Middle frontal gyrus (tissue), 1 donor: ENCODE results near the gene TAAR1.
"Not testable (repeated sequence)": the region's sequence is repeated elsewhere in the genome, so short reads cannot be mapped to it uniquely, and the experiment has no call there.

ENCODE experiments used
- DNase-seq: peaks from one replicate; pipeline ENCODE4 v3.0.0-alpha.2; 2015; ENCODE audit warnings: low spot score; ENCODE audit errors: extremely low spot score

TAAR1 gene

DNA sequence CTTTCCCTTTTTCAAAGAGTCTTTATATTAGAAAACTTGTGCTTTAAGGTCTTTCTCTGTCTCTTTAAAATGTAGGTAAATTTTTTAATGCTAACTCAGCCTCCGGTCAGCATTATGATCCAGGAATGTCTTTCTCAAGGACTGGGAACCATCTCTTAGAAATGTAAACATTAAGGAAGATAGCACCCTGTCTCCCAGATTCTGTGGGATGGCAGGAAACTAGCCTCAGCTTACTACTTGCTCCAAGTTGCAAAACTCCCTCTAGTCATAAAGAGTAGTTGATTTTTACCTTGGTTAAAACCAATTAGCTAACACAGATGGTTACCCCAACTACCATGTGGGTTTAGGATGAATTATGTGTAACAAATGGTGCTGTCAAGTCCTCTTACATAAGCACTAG, 4.7 kb upstream of the TAAR1 start:
- no peak for DNase-seq

DNA sequence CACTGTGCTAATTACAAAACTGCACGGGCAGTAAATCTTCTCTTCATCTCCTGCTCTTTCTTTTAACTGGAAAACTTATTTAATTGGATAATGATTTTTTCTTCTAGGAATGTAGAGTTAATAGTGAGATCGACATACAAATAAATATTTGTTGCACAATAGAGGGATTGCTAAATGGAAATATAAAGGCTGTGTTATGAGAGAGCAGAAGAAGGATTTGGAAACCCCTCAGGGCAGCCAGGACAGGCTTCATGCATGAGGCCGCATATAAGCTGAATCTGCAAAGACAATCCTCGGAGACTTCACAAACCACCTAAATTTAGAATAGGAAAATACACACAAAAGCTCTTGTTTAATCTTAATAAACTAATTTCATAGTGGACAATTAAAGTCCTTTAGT, 2.9 kb upstream of the TAAR1 start:
- no peak for DNase-seq

DNA sequence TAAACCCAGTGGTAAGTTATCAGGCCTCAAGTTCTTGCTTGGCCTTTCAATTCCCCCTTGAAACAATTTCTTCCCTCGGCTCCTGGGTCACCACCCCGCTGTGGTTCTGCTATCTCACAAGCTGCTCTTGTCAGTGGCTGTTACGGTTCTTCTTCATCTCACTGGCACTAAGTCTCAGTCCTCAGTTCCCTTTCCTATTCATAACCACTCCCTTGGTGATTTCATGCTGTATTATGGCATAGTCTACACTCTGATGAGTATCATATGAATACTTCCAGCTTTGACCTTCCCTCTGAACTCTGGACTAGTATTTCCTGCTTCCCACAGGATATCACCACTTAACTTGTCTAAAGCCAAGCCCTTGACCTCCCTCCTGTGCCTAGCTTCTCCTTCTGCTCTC, 7.9 kb downstream of the TAAR1 start:
- DNase-seq, result no peak

DNA sequence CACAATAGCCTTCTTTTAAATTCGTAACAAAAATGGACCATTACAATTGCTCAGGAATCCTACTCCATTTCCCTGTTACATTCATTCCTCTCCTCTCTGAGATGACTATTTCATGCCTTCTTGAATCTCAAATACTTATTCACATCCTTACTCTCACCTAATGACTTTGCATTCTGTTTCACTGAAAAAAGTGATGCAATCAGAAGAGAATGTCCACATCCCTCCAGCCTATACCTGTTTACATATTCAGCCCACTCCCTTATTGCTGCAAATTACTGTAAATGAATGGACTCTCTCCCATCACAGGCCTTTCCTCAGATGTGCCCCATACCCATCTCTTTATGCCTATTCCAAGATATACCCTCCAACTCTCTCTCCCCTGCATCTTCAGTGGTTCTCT, 8.6 kb downstream of the TAAR1 start:
- no peak for DNase-seq

DNA sequence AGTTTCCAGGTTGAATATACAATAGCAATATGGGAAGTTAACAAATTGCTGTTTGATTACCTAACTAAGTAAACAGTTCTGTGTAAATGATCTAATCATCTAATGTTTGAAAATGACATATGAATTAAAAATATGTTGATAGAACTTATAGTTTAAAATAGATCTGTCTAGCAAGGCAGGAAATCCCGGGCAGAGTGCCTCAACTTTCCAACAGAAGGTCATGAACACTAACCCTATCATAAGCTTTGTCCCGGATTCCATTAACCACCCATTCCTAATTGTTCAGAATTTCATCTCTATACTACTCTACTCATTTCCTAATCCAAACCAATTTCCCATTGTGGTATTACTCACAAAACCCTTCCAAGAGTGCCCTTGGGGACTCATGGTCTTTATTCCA, 10.2 kb downstream of the TAAR1 start:
- DNase-seq, result no peak

DNA sequence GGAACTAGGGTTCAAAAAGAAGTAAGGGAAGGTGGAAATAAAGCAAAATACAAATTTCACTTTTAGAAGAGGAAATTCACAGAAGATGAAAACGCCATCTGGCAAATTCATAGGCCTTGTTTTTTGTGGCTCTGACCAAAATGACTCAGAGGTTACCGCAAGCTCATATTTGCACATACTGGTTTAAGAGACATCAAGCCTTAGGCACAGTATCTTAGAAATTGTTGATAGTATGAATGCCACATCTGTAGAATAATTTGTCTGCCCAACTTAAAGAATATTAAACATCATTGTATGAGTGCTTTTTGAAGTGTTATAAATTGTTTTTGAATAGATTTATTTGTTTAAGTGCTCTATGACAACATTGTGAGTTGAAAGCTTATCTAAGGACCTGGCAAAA, 10.6 kb downstream of the TAAR1 start:
- no peak for DNase-seq

DNA sequence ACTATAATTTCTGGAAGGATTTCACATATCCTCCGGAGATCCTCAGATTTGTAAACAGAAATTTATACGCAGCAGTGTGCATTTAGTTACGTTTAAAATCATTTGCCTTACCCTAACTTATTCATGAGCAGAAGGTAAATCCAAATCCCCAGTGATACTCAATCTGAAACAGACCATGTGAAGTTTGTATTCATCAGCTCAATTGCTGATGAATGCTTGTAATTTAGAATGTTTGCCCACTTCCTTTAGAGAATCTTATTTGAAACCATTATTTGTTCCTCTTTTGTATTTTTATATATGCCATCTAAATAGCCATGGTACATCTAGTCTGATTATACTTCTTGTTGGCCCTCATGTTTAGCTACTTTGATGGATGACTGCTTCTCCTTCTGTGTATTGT, 15.4 kb downstream of the TAAR1 start:
- no peak for DNase-seq

DNA sequence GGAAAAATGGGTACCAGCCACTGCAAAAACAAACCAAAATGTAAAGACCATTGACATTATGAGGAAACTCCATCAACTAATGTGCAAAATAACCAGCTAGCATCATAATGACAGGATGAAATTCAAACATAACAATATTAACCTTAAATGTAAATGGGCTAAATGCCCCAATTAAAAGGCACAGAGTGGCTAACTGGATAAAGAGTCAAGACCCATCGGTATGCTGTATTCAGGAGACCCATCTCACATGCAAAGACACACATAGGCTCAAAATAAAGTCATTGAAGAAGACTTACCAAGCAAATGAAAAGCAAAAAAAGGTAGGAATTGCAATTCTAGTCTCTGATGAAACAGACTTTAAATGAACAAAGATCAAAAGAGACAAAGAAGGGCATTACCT, 21.8 kb downstream of the TAAR1 start:
- not testable (repeated sequence) for DNase-seq

DNA sequence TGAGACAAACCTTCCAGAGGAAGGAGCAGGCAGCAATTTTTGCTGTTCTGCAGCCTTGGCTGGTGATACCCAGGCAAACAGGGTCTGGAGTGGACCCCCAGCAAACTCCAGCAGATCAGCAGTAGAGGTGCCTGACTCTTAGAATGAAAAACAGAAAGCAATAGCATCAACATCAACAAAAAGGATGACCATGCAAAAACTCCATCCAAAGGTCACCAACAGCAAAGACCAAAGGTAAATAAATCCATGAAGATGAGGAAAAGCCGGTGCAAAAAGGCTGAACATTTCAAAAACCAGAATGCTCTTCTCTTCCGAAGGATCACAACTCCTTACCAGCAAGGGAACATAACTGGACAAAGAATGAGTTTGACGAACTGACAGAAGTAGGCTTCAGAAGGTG, 23.1 kb downstream of the TAAR1 start:
- not testable (repeated sequence) for DNase-seq

DNA sequence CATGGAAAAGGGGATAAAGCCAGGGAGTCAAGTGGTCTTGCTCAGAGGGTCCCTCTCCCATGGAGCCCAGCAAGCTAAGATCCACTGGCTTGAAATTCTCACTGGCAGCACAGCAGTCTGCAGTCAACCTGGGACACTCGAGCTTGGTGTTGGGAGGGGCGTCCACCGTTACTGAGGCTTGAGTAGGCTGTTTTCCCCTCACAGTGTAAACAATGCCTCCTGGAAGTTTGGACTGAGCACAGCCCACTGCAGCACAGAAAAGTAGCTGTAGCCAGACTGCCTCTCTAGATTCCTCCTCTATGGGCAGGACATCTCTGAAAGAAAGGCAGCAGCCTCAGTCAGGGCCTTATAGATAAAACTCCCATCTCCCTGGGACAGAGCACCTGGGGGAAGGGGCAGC, 23.7 kb downstream of the TAAR1 start:
- DNase-seq, result not testable (repeated sequence)

DNA sequence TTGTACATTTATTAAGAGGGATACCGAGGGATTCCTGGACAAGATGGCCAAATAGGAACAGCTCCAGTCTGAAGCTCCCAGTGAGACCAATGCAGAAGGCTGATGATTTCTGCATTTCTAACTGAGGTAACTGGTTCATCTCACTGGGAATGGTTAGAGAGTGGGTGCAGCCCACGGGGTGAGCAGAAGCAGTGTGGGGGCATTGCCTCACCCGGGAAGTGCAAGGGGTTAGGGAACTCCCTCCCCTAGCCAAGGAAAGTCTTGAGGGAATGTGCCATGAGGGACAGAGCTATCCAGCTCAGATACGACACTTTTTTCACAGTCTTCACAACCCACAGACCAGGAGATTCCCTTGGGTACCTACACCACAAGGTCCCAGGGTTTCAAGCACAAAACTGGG, 24.2 kb downstream of the TAAR1 start:
- no peak for DNase-seq

DNA sequence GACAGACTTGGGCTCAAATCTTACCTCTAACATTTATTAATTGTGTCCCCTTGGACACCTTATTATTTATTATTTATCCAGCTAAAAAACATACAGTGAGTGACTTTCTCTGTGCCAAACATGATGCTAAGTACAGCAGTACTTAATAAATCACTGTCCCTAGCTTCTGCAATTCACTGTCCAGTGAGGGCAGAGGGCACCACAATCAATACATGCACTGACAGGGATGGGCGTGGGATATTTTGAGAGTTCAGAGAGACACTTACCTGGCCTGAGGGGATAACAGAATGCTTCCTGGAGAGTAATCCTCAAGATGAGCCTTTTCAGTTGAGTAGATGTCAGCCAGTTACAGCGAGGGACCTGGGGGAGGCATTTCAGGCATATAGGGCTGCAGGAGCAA, 25.6 kb downstream of the TAAR1 start:
- no peak for DNase-seq

DNA sequence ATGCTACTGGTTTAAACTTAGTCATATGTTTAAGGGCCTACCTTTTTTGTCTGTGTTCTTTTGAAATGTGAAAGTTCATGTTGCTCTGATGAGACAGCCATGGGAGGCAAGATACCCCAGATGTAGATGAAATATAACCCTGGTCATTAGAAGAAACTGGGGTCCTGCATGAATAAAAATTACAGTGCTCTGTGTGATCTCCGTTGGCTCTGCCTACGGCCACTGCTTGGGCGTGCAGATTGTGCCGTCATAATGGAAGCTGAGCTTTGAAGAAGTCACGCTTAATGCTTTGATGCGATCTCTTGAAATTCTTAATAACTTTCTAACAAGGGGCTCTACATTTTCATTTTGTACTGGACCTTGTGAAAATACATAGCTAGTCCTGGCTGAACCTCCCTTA, 34.8 kb downstream of the TAAR1 start, which contains the start of gene TAAR2:
TAAR2 (minus strand) TSS at position 101 of the 400 bp plus-strand sequence; CDS start at position 101, 0 bp downstream.
- no peak for DNase-seq

DNA sequence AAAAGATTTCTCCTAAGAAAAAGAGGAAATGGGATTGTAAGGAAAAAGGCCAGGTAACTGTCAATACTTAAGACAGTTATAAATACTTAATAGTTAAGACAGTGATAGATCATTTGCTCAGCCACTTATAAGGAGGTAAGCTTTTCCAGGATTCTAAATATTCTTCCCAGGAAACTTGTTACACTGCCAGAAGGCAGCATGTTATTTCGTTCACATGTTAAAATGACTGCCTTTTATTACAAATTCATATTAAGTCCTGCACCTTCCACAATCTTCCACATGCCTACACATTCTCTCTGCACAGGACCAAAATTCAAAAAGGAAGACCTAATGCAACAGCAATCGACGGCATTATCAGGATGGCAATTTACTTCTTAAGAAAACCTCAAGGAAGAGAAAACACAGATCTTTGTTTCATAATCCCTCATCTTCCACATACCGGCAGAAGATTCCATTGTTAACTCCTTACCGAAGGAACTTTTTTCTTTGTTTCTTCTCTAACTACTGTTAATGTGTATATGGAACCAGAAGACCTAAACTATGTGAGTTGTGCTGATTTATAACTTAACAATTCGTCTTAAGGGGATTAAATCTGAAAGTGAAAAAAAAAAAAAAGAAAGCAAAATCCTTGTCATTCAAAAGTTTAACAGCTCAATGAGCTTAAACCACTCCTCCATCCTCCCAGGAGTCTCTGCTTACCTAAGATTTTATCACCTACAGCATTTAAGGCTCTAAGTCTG, 35.7 kb downstream of the TAAR1 start:
- DNase-seq, result no peak

DNA sequence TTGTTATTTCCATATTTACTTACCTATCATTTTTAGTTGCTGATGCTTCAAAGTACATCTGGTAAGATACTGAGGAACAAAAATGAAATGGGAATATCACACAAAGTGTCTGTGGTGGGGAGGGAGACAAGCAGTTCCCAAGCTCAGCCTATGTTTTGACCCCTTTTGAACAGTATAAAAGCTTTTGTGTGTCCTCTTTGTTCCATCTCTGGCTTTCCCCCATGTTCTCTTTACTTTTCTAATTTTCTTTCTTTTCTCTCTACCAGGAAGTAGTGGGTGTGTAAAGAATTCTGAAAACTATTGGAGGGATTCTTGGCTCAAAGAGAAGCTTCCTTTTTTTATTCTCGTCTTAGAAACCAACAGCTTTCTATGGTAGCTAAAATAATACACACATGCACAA, 42.3 kb downstream of the TAAR1 start:
- DNase-seq, result no peak

DNA sequence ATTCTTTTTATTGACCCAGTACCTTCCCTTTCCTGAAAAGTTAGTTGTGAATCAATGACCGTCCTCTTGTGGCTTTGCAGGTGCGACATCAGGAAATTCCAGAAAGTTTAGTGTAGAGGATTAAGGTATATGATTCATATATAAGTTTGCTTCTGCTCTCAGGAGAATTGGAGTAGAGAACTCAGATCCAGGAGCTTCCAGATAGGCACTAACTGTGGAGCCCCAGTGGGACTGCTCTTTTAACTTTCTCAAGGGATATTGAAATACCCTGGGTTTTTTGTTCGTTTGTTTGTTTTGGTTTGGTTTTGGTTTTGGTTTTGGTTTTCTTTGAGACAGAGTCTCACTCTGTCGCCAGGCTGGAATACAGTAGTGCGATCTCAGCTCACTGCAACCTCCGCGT, 44.4 kb downstream of the TAAR1 start:
- DNase-seq, result no peak

DNA sequence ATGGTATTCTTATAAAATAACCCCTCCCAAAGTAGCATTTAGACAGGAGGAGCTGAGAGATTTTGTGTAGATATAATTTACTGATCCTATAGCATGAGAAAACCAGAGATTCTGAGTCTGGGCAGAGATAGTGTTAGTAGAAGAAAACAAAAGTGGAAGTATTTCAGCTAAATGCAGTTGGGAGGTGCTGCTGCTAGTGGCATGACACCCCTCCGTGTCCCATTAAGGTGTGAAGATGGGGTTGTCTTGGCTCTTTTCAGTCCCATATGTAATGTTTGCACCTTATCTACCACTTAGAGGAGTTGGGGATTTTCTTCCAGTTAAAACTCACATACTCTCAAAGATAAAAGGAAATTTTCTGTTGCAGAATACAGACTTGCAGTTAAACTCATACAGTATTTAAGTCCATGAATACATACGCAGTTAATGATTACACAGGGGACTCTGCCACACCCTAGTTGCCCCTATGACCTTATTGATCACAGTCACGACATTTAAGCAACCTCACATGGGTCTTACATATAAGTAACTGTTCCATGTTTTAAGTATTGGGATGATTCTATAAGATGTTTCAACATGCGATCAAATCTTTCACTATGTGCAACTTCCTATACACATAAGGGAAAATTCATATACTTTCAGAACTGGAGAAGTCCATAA, 46.4 kb downstream of the TAAR1 start:
- no peak for DNase-seq

DNA sequence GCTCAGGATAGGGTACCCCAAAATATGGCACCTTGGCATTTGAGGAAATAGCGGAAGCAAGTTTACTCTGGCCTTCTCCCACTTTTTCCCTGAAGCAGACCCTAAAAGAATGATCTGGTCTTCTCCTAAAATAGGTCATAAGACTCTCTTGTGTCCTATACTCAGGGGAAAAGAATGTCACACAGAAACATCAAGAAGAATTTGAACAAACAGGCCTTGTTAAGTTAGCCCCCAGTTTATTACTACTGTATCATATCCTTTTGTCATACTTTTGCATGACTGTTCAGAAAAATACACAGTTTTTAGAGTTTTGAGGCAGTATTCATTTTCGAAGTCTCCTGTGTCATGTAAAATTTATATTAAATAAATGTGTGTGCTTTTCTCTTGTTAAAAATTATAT, 47.4 kb downstream of the TAAR1 start:
- DNase-seq, result no peak

DNA sequence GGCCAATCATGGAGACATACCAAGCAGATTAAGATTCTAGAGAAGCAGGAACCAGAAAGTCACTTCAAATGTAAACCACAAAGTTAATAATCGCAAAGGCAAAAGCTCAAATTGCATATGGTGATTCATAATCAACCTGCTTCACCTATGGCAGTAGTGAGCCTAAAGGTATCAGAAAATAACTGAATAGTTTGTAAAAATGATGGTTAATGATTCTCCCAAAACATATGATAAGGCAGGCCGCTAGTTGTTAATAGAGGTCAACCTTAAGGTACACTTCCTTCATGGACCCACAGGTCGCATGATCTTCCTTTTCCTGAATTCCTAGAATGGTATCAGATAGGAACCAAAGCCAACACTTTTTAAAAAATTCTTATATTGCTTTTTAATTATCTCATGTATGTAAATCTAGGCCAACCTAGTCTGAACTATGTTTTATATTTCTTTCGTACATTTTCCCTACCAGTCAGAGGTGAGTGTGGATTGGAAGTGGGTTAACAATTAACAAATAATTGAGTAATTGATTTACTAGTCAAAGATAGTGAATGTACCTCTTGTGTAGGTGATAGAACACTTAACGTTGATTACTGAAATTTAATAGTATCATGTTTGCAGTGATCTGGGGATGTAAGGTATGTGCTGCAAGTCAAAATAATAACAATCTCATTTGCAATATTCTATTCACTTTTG, 51.3 kb downstream of the TAAR1 start:
- DNase-seq, result no peak

DNA sequence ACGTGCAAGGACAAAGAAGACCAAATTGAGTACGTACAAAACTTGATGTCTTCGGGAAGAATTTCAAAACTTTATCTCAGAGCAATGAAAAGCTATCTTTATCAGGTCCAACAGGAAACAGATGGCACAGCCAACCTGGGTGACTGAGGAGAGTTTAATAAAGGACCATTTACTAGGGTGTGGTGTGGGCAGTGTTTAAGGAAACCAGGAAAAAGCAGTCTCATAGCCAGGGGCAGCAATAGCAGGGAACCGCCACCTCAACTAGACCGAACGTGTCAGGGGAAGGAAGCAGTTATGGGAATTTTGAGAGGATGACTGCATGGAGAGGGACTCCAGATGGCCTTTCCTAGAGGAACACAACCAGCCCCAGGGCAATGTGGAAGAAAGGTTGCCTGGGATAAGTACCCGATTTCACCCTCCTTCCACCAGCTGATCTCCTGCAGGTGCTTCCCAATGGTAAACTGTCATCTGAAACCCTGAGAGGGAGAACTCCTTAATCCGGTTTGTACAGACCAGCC, 54.3 kb downstream of the TAAR1 start:
- no peak for DNase-seq

DNA sequence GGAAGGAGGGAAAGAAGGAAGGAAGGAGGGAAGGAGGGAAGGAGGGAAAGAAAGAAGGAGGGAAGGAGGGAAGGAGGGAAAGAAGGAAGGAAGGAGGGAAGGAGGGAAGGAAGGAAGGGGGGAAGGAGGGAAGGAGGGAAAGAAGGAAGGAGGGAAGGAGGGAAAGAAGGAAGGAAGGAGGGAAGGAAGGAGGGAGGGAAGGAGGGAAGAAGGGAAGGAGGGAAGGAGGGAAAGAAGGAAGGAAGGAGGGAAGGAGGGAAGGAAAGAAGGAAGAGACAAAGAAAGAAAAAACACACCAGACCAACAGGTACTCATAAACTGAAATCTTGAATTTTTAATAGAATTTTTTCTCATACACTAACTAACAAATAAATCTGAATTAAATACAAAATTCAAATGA, 58.1 kb downstream of the TAAR1 start:
- DNase-seq, result not testable (repeated sequence)

DNA sequence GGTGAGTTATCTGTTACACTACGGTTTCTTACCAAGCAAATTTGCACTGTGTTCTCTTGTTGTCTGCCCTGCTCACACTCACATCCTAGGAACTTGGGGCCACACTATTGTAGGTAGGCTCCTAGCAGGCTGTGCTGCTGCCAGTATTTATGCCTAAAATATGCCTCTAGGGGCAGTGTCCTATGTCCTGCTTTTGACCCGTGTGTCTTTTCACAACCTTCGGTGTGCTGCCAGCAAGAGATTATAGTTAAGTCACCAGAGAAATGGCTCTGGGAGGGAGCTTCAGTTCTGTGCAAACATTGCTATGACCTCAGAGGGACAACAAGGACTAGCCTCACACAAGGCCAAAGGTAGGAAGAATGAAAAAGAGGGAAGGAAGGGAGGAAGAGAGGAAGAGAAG, 60.5 kb downstream of the TAAR1 start:
- no peak for DNase-seq
